ENCODE measurements around the gene CDK17.

DNA sequence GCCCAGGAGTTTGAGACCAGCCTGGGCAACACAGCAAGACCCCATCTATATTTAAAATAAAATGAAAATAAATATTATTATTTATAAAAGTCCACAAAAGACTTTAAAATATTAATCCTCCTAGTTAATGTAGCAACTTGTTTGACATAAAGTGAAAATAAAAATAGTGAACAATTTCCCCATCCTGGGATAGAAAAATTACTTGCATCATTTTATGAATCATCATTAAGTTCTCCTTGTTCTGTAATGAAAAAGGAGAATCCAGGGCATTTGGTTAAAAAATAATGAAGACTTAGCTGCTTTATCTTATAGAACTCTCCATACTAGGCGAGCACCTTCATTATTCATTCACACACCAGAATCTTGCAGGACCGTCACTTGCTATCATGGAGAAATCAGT lies 140.0 kb downstream of the CDK17 start:
- TF ChIP-seq ZFX (CRISPR knock-in tag; IDR thresholded peaks at IDR 0.05) (no peak), PHF8 (IDR thresholded peaks at IDR 0.05; ENCODE audit: borderline replicate concordance, low read length) (no peak), ZNF133 (CRISPR knock-in tag; IDR thresholded peaks at IDR 0.05) (no peak), EP300 (IDR thresholded peaks at IDR 0.05; ENCODE audit: low read length) (no peak), TAF1 (IDR thresholded peaks at IDR 0.05; ENCODE audit: control insufficient read depth, extremely low read depth, insufficient read depth, low read length, severe bottlenecking) (no peak)
- TF ChIP-seq, protein P1, sequence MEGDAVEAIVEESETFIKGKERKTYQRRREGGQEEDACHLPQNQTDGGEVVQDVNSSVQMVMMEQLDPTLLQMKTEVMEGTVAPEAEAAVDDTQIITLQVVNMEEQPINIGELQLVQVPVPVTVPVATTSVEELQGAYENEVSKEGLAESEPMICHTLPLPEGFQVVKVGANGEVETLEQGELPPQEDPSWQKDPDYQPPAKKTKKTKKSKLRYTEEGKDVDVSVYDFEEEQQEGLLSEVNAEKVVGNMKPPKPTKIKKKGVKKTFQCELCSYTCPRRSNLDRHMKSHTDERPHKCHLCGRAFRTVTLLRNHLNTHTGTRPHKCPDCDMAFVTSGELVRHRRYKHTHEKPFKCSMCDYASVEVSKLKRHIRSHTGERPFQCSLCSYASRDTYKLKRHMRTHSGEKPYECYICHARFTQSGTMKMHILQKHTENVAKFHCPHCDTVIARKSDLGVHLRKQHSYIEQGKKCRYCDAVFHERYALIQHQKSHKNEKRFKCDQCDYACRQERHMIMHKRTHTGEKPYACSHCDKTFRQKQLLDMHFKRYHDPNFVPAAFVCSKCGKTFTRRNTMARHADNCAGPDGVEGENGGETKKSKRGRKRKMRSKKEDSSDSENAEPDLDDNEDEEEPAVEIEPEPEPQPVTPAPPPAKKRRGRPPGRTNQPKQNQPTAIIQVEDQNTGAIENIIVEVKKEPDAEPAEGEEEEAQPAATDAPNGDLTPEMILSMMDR (IDR thresholded peaks at IDR 0.05 in 2 of 3, conservative IDR thresholded peaks at IDR 0.05 in 1 of 3; ENCODE audit: insufficient read depth in 2 of 3, low read depth in 1 of 3, low read length in 3 of 3) = no peak

Data from K562 (cell line).